NCI-H2107 treated with DMSO at 0.1 percent for 48 hours (cell line): ENCODE measurements around the gene ELAVL2.
A peak's percentile ranks its signal among the peaks of the same experiment; 100 is the strongest.

Experiments used
- DNase-seq: peaks from one replicate; lab custom pipeline; 2025; ENCODE audit not compliant: unreplicated experiment; lab: John Stamatoyannopoulos, UW

Gene ELAVL2

GRCh38 chr9:23826120-23826629 is at the start of gene ELAVL2:
TSS of gene ELAVL2 (minus strand) at chr9:23826240. CDS start at chr9:23762234, 64,006 bp downstream.
- DNase-seq = no peak

GRCh38 chr9:23858234-23858633 is 32.2 kb upstream of the ELAVL2 start:
- DNase-seq = no peak

- DNase-seq = no peak
Observed at GRCh38 chr9:23855873-23856604, 30.0 kb upstream of the ELAVL2 start.

GRCh38 chr9:23850690-23851629 is 24.9 kb upstream of the ELAVL2 start:
- DNase-seq = no peak

GRCh38 chr9:23850242-23850689 is 24.2 kb upstream of the ELAVL2 start:
- DNase-seq = peak; percentile 7

GRCh38 chr9:23849379-23850035 is 23.5 kb upstream of the ELAVL2 start:
- DNase-seq = no peak

GRCh38 chr9:23842565-23843129 is 16.6 kb upstream of the ELAVL2 start:
- no peak for DNase-seq

GRCh38 chr9:23841304-23841703 is 15.3 kb upstream of the ELAVL2 start:
- DNase-seq = no peak

GRCh38 chr9:23837038-23837437 is 11.0 kb upstream of the ELAVL2 start:
- no peak for DNase-seq

- no peak for DNase-seq
Observed at GRCh38 chr9:23830929-23831730, 5.1 kb upstream of the ELAVL2 start.

- DNase-seq = no peak
Observed at GRCh38 chr9:23830476-23830805, 4.4 kb upstream of the ELAVL2 start.

GRCh38 chr9:23829580-23830475 is 3.8 kb upstream of the ELAVL2 start:
- no peak for DNase-seq

GRCh38 chr9:23825700-23826099 is 340 bp downstream of the ELAVL2 start:
- no peak for DNase-seq

GRCh38 chr9:23824830-23825591 is 1.0 kb downstream of the ELAVL2 start:
- DNase-seq = no peak

- DNase-seq = no peak
Observed at GRCh38 chr9:23823986-23824829, 1.8 kb downstream of the ELAVL2 start.

- DNase-seq = no peak
Observed at GRCh38 chr9:23823269-23823668, 2.8 kb downstream of the ELAVL2 start.
